Astrocyte of the hippocampus (primary cell): Measurements from ENCODE around the gene TYW5.
A peak's percentile ranks its signal among the peaks of the same experiment; 100 is the strongest.

Experiments used
- DNase-seq: peaks from one replicate; pipeline ENCODE4 v3.0.0; 2011; ENCODE audit warnings: low read depth, low spot score

TYW5 gene

GRCh38 chr2:199955339-199956061 is at the start of gene TYW5, which contains the start of gene MAIP1:
TYW5 (minus strand) TSS chr2:199955491; CDS start chr2:199955470, 21 bp downstream.
MAIP1 (plus strand) TSS chr2:199955582; CDS start chr2:199955799, 217 bp downstream.
- DNase-seq: peak; percentile 92

- peak; percentile 57 for DNase-seq
These were observed 48.2 kb upstream of the TYW5 start for GRCh38 chr2:200003444-200003843.

- DNase-seq: no peak
These were observed 45.3 kb upstream of the TYW5 start for GRCh38 chr2:200000444-200001163.

- no peak for DNase-seq
These were observed 43.9 kb upstream of the TYW5 start for GRCh38 chr2:199999166-199999565.

- DNase-seq: no peak
These were observed 42.0 kb upstream of the TYW5 start for GRCh38 chr2:199997296-199997695.

GRCh38 chr2:199994896-199995295 is 39.6 kb upstream of the TYW5 start:
- no peak for DNase-seq

GRCh38 chr2:199994371-199994770 is 39.1 kb upstream of the TYW5 start:
- no peak for DNase-seq

GRCh38 chr2:199992296-199992695 is 37.0 kb upstream of the TYW5 start:
- no peak for DNase-seq

- DNase-seq: no peak
These were observed 36.4 kb upstream of the TYW5 start for GRCh38 chr2:199991691-199992090.

GRCh38 chr2:199989822-199990221 is 34.5 kb upstream of the TYW5 start:
- DNase-seq: no peak

GRCh38 chr2:199988151-199988550 is 32.9 kb upstream of the TYW5 start:
- no peak for DNase-seq

- no peak for DNase-seq
These were observed 32.3 kb upstream of the TYW5 start for GRCh38 chr2:199987586-199987985.

- peak; percentile 77 for DNase-seq
These were observed 30.4 kb upstream of the TYW5 start for GRCh38 chr2:199985625-199986207.

- DNase-seq: no peak
These were observed 29.5 kb upstream of the TYW5 start for GRCh38 chr2:199984755-199985154.

GRCh38 chr2:199984159-199984558 is 28.9 kb upstream of the TYW5 start:
- DNase-seq: no peak

- DNase-seq: no peak
These were observed 28.2 kb upstream of the TYW5 start for GRCh38 chr2:199983534-199983933.

- no peak for DNase-seq
These were observed 27.0 kb upstream of the TYW5 start for GRCh38 chr2:199982126-199982843.

GRCh38 chr2:199979832-199980628 is 24.7 kb upstream of the TYW5 start:
- DNase-seq: peak; percentile 90

- DNase-seq: no peak
These were observed 24.1 kb upstream of the TYW5 start for GRCh38 chr2:199979398-199979797.

- peak; percentile 48 for DNase-seq
These were observed 22.7 kb upstream of the TYW5 start for GRCh38 chr2:199977984-199978415.

GRCh38 chr2:199975273-199975895 is 20.1 kb upstream of the TYW5 start:
- no peak for DNase-seq
